Hepatocyte (in vitro differentiated cells): ENCODE results near the gene GASK1B. TPM values are rescaled to one million over a fixed set of nuclear protein-coding genes. Genes with fewer than 3 reads are reported as not detected.

ENCODE experiments used
- DNase-seq: peaks from one replicate; pipeline ENCODE4 v3.0.0-alpha.2; 2016; ENCODE audit warnings: low spot score
- H2AFZ ChIP-seq: fragments of 200-600 bp; sonication (generic); 2 replicates; pipeline ENCODE4 v1.6.0; 2016; ENCODE audit warnings: antibody characterized with exemption, mild to moderate bottlenecking
- H3K27ac ChIP-seq: fragments of 200-600 bp; sonication (generic); 2 replicates; pipeline ENCODE4 v1.5.1; 2016; ENCODE audit warnings: mild to moderate bottlenecking
- H3K27me3 ChIP-seq: fragments of 200-600 bp; sonication (generic); 2 replicates; pipeline ENCODE4 v1.6.1; 2016
- H3K36me3 ChIP-seq: fragments of 200-600 bp; sonication (generic); replicated peaks from 2 replicates; pipeline ENCODE4 v1.5.1; 2016; ENCODE audit warnings: low read depth; ENCODE audit not compliant: insufficient read depth
- H3K4me1 ChIP-seq: fragments of 200-600 bp; sonication (generic); 2 replicates; pipeline ENCODE4 v1.5.1; 2016; ENCODE audit warnings: mild to moderate bottlenecking, moderate library complexity; ENCODE audit not compliant: insufficient read depth
- H3K4me2 ChIP-seq: fragments of 200-600 bp; sonication (generic); 2 replicates; pipeline ENCODE4 v1.6.0; 2016
- H3K4me3 ChIP-seq: fragments of 200-600 bp; sonication (generic); 2 replicates; pipeline ENCODE4 v1.5.1; 2016; ENCODE audit warnings: mild to moderate bottlenecking
- H3K79me2 ChIP-seq: fragments of 200-600 bp; sonication (generic); 2 replicates; pipeline ENCODE4 v1.6.0; 2017; ENCODE audit warnings: mild to moderate bottlenecking
- H3K9me2 ChIP-seq: fragments of 200-600 bp; sonication (generic); replicated peaks from 2 replicates; pipeline ENCODE4 v1.6.0; 2017; ENCODE audit warnings: mild to moderate bottlenecking; ENCODE audit not compliant: insufficient read depth
- H3K9me3 ChIP-seq: fragments of 200-600 bp; sonication (generic); 2 replicates; pipeline ENCODE4 v1.5.1; 2016; ENCODE audit warnings: low read depth, mild to moderate bottlenecking
- H4K20me1 ChIP-seq: fragments of 200-600 bp; sonication (generic); 2 replicates; pipeline ENCODE4 v1.6.0; 2016; ENCODE audit warnings: mild to moderate bottlenecking; ENCODE audit not compliant: insufficient read depth, poor library complexity, severe bottlenecking
- CTCF ChIP-seq: fragments of 200-600 bp; sonication (generic); IDR thresholded peaks from 2 replicates; pipeline ENCODE4 v1.5.1; 2016; ENCODE audit warnings: antibody characterized with exemption, mild to moderate bottlenecking; ENCODE audit not compliant: poor library complexity
- EZH2 ChIP-seq: fragments of 200-600 bp; sonication (generic); IDR thresholded peaks from 2 replicates; pipeline ENCODE4 v1.6.1; 2016; ENCODE audit warnings: antibody characterized with exemption, mild to moderate bottlenecking, borderline replicate concordance
- EZH2phosphoT487 ChIP-seq: fragments of 200-600 bp; sonication (generic); IDR thresholded peaks from one replicate; pipeline ENCODE4 v1.6.1; 2018; ENCODE audit warnings: antibody characterized with exemption, mild to moderate bottlenecking, low read depth, moderate library complexity; ENCODE audit not compliant: unreplicated experiment, severe bottlenecking
- WGBS: methylation state at CpG from one replicate; pipeline ENCODE4 v1.1.6; 2016; ENCODE audit warnings: low lambda C conversion rate; ENCODE audit errors: missing lambda C conversion rate; 5-methylcytosine and 5-hydroxymethylcytosine counted together
- polyA plus RNA-seq: library from polyadenylated mRNA; unstranded; fragments of >200 nt; fragmentation: Nextera tagmentation; extraction: Ambion mirVana; gene quantifications from 2 replicates; pipeline ENCODE4 v1.2.1, GENCODE V29; 2016
- total RNA-seq: library from RNA; depleted of rRNA; stranded (reverse); fragments of >200 nt; gene quantifications from 2 replicates; pipeline ENCODE4 v1.2.3, GENCODE V29; 2014

GASK1B gene
- total and polyA plus RNA-seq, 2 experiments from 2014 or later, result 30.9 to 88.8 TPM

GRCh38 chr4:158179465-158179864, 6.6 kb upstream of the GASK1B start:
- no peak overlapping the region for H3K4me2 ChIP-seq
- no peak overlapping the region for H2AFZ ChIP-seq
- no peaks in the 10 kb centered on the region for H3K27me3 ChIP-seq
- H3K9me3 ChIP-seq, result no peaks in the 10 kb centered on the region
- no peak overlapping the region for H3K4me3 ChIP-seq
- peaks cover 20% of the 10 kb centered on the region for H3K79me2 ChIP-seq
- no peaks in the 10 kb centered on the region for H4K20me1 ChIP-seq
- no peaks in the 10 kb centered on the region for H3K9me2 ChIP-seq
- H3K27ac ChIP-seq, result no peak overlapping the region
- WGBS, result 93% methylated on average over 3 of the region's 3 CpGs
- TF ChIP-seq EZH2 (no peak), CTCF (no peak), EZH2phosphoT487 (no peak)
- DNase-seq, result no peak
- H3K36me3 ChIP-seq, result no peaks in the 10 kb centered on the region
- H3K4me1 ChIP-seq, result peaks cover 11% of the 10 kb centered on the region

GRCh38 chr4:158176776-158177175, 4.0 kb upstream of the GASK1B start:
- Histone ChIP-seq H3K79me2 (peaks cover 25% of the 10 kb centered on the region), H3K27ac (peak overlapping the region; percentile 68), H3K9me3 (no peaks in the 10 kb centered on the region), H3K4me2 (peak overlapping the region; percentile 9), H2AFZ (no peak overlapping the region), H3K4me3 (no peak overlapping the region), H3K36me3 (no peaks in the 10 kb centered on the region), H3K9me2 (no peaks in the 10 kb centered on the region), H4K20me1 (no peaks in the 10 kb centered on the region), H3K27me3 (no peaks in the 10 kb centered on the region), H3K4me1 (peaks cover 25% of the 10 kb centered on the region)
- no peak for TF ChIP-seq EZH2
- no peak for TF ChIP-seq CTCF
- TF ChIP-seq EZH2phosphoT487, result no peak
- DNase-seq, result no peak

- peaks cover 32% of the 10 kb centered on the region for H3K79me2 ChIP-seq
- no peaks in the 10 kb centered on the region for H3K9me2 ChIP-seq
- H3K27ac ChIP-seq, result peak overlapping the region; percentile 68
- H3K9me3 ChIP-seq, result no peaks in the 10 kb centered on the region
- H3K4me3 ChIP-seq, result no peak overlapping the region
- no peak for TF ChIP-seq EZH2phosphoT487
- TF ChIP-seq EZH2, result no peak
- no peak for TF ChIP-seq CTCF
- no peaks in the 10 kb centered on the region for H4K20me1 ChIP-seq
- no peaks in the 10 kb centered on the region for H3K27me3 ChIP-seq
- peak overlapping the region; percentile 9 for H3K4me2 ChIP-seq
- H3K36me3 ChIP-seq, result no peaks in the 10 kb centered on the region
- H3K4me1 ChIP-seq, result peaks cover 25% of the 10 kb centered on the region
- WGBS, result 50% methylated on average over 2 of the region's 2 CpGs
- no peak overlapping the region for H2AFZ ChIP-seq
- DNase-seq, result no peak
Observed at GRCh38 chr4:158176108-158176507, 3.3 kb upstream of the GASK1B start.
